ENCODE measurements around the gene NPHP1.
A peak's percentile ranks its signal among the peaks of the same experiment; 100 is the strongest.

Gene NPHP1

GRCh38 chr2:110182449-110182848 lies 22.4 kb downstream of the NPHP1 start:
- Histone ChIP-seq H4K8ac (ENCODE audit: low read depth, low read length) (no peak overlapping the region), H3K4me1 (ENCODE audit: control insufficient read depth, low read depth, low read length) (no peaks in the 10 kb centered on the region), H3K79me1 (ENCODE audit: low read length) (no peaks in the 10 kb centered on the region), H3K9ac (ENCODE audit: low read length) (no peak overlapping the region), H3K4ac (ENCODE audit: low read depth, low read length) (no peak overlapping the region), H2BK15ac (replicated peaks; ENCODE audit: low read depth) (no peak overlapping the region), H3K18ac (ENCODE audit: low read length) (no peak overlapping the region), H3K56ac (ENCODE audit: low read length) (no peak overlapping the region), H3K4me3 (ENCODE audit: low read length) (no peak overlapping the region), H4K5ac (ENCODE audit: low read length) (no peak overlapping the region), H3K79me2 (ENCODE audit: control insufficient read depth, insufficient read depth, low read length) (no peaks in the 10 kb centered on the region), H3K36me3 (ENCODE audit: control insufficient read depth, insufficient read depth, low read length) (no peaks in the 10 kb centered on the region), H2BK120ac (ENCODE audit: low read depth, low read length) (no peak overlapping the region), H2AK5ac (ENCODE audit: low read length) (no peak overlapping the region), H2BK5ac (ENCODE audit: low read length) (no peak overlapping the region), H3K4me2 (ENCODE audit: low read length) (no peak overlapping the region), H3K23ac (ENCODE audit: low read length) (no peak overlapping the region), H3K27ac (ENCODE audit: low read depth, low read length) (no peak overlapping the region), H3K27me3 (ENCODE audit: insufficient read depth, low read length, poor library complexity) (no peaks in the 10 kb centered on the region)
- no CpG with 5 or more reads among the region's 2 CpGs for WGBS (ENCODE audit: extremely low coverage, insufficient coverage, low lambda C conversion rate)
- DNase-seq: no peak

- Histone ChIP-seq H2AK5ac (ENCODE audit: low read length) (no peak overlapping the region), H3K4ac (ENCODE audit: low read depth, low read length) (no peak overlapping the region), H3K23ac (ENCODE audit: low read length) (no peak overlapping the region), H3K36me3 (ENCODE audit: control insufficient read depth, insufficient read depth, low read length) (no peaks in the 10 kb centered on the region), H4K8ac (ENCODE audit: low read depth, low read length) (no peak overlapping the region), H3K18ac (ENCODE audit: low read length) (no peak overlapping the region), H3K79me2 (ENCODE audit: control insufficient read depth, insufficient read depth, low read length) (no peaks in the 10 kb centered on the region), H4K5ac (ENCODE audit: low read length) (no peak overlapping the region), H3K9ac (ENCODE audit: low read length) (no peak overlapping the region), H3K27me3 (ENCODE audit: insufficient read depth, low read length, poor library complexity) (no peaks in the 10 kb centered on the region), H3K4me1 (ENCODE audit: control insufficient read depth, low read depth, low read length) (no peaks in the 10 kb centered on the region), H2BK15ac (replicated peaks; ENCODE audit: low read depth) (no peak overlapping the region), H3K4me3 (ENCODE audit: low read length) (no peak overlapping the region), H2BK5ac (ENCODE audit: low read length) (no peak overlapping the region), H3K79me1 (ENCODE audit: low read length) (no peaks in the 10 kb centered on the region), H3K4me2 (ENCODE audit: low read length) (no peak overlapping the region), H2BK120ac (ENCODE audit: low read depth, low read length) (no peak overlapping the region), H3K56ac (ENCODE audit: low read length) (no peak overlapping the region), H3K27ac (ENCODE audit: low read depth, low read length) (no peak overlapping the region)
- DNase-seq: no peak
Measured at GRCh38 chr2:110180036-110180435, 24.8 kb downstream of the NPHP1 start.

GRCh38 chr2:110173523-110173922 lies 31.3 kb downstream of the NPHP1 start:
- H2BK120ac ChIP-seq (ENCODE audit: low read depth, low read length): no peak overlapping the region
- WGBS (ENCODE audit: extremely low coverage, insufficient coverage, low lambda C conversion rate): no CpG with 5 or more reads among the region's 1 CpG
- H3K4me2 ChIP-seq (ENCODE audit: low read length): no peak overlapping the region
- H4K5ac ChIP-seq (ENCODE audit: low read length): no peak overlapping the region
- H3K9ac ChIP-seq (ENCODE audit: low read length): no peak overlapping the region
- H3K27ac ChIP-seq (ENCODE audit: low read depth, low read length): no peak overlapping the region
- no peak overlapping the region for H3K4ac ChIP-seq (ENCODE audit: low read depth, low read length)
- H2AK5ac ChIP-seq (ENCODE audit: low read length): no peak overlapping the region
- no peaks in the 10 kb centered on the region for H3K79me2 ChIP-seq (ENCODE audit: control insufficient read depth, insufficient read depth, low read length)
- H2BK15ac ChIP-seq (replicated peaks; ENCODE audit: low read depth): no peak overlapping the region
- H3K27me3 ChIP-seq (ENCODE audit: insufficient read depth, low read length, poor library complexity): no peaks in the 10 kb centered on the region
- no peak overlapping the region for H3K23ac ChIP-seq (ENCODE audit: low read length)
- no peak overlapping the region for H3K18ac ChIP-seq (ENCODE audit: low read length)
- H3K4me1 ChIP-seq (ENCODE audit: control insufficient read depth, low read depth, low read length): no peaks in the 10 kb centered on the region
- no peak for DNase-seq
- H3K36me3 ChIP-seq (ENCODE audit: control insufficient read depth, insufficient read depth, low read length): no peaks in the 10 kb centered on the region
- no peak overlapping the region for H4K8ac ChIP-seq (ENCODE audit: low read depth, low read length)
- H3K4me3 ChIP-seq (ENCODE audit: low read length): no peak overlapping the region
- no peak overlapping the region for H3K56ac ChIP-seq (ENCODE audit: low read length)
- H3K79me1 ChIP-seq (ENCODE audit: low read length): no peaks in the 10 kb centered on the region
- no peak overlapping the region for H2BK5ac ChIP-seq (ENCODE audit: low read length)

- no CpG with 5 or more reads among the region's 6 CpGs for WGBS (ENCODE audit: extremely low coverage, insufficient coverage, low lambda C conversion rate)
- no peak overlapping the region for H3K18ac ChIP-seq (ENCODE audit: low read length)
- H4K8ac ChIP-seq (ENCODE audit: low read depth, low read length): no peak overlapping the region
Measured at GRCh38 chr2:110172506-110172905, 32.3 kb downstream of the NPHP1 start.

GRCh38 chr2:110170102-110170501 lies 34.7 kb downstream of the NPHP1 start:
- H3K4me2 ChIP-seq (ENCODE audit: low read length): no peak overlapping the region
- H3K4ac ChIP-seq (ENCODE audit: low read depth, low read length): no peak overlapping the region
- no peak overlapping the region for H4K5ac ChIP-seq (ENCODE audit: low read length)
- H3K23ac ChIP-seq (ENCODE audit: low read length): no peak overlapping the region
- H3K79me2 ChIP-seq (ENCODE audit: control insufficient read depth, insufficient read depth, low read length): no peaks in the 10 kb centered on the region
- H3K36me3 ChIP-seq (ENCODE audit: control insufficient read depth, insufficient read depth, low read length): no peaks in the 10 kb centered on the region
- H3K4me1 ChIP-seq (ENCODE audit: control insufficient read depth, low read depth, low read length): no peaks in the 10 kb centered on the region
- no peak overlapping the region for H2BK5ac ChIP-seq (ENCODE audit: low read length)
- DNase-seq: no peak
- H2BK120ac ChIP-seq (ENCODE audit: low read depth, low read length): no peak overlapping the region
- no peak overlapping the region for H3K18ac ChIP-seq (ENCODE audit: low read length)
- H3K4me3 ChIP-seq (ENCODE audit: low read length): no peak overlapping the region
- H3K56ac ChIP-seq (ENCODE audit: low read length): no peak overlapping the region
- no peak overlapping the region for H3K27ac ChIP-seq (ENCODE audit: low read depth, low read length)
- H2AK5ac ChIP-seq (ENCODE audit: low read length): no peak overlapping the region
- no peaks in the 10 kb centered on the region for H3K79me1 ChIP-seq (ENCODE audit: low read length)
- no peak overlapping the region for H4K8ac ChIP-seq (ENCODE audit: low read depth, low read length)
- H2BK15ac ChIP-seq (replicated peaks; ENCODE audit: low read depth): no peak overlapping the region
- no peaks in the 10 kb centered on the region for H3K27me3 ChIP-seq (ENCODE audit: insufficient read depth, low read length, poor library complexity)
- H3K9ac ChIP-seq (ENCODE audit: low read length): no peak overlapping the region
- WGBS (ENCODE audit: extremely low coverage, insufficient coverage, low lambda C conversion rate): no CpG with 5 or more reads among the region's 3 CpGs

More at GRCh38 chr2:110172506-110172905, 32.3 kb downstream of the NPHP1 start:
- no peak overlapping the region for H2AK5ac ChIP-seq (ENCODE audit: low read length)
- H3K4me3 ChIP-seq (ENCODE audit: low read length): no peak overlapping the region
- no peak overlapping the region for H3K23ac ChIP-seq (ENCODE audit: low read length)
- H3K79me1 ChIP-seq (ENCODE audit: low read length): no peaks in the 10 kb centered on the region
- no peak overlapping the region for H4K5ac ChIP-seq (ENCODE audit: low read length)
- H2BK15ac ChIP-seq (replicated peaks; ENCODE audit: low read depth): no peak overlapping the region
- no peak overlapping the region for H2BK5ac ChIP-seq (ENCODE audit: low read length)
- no peak overlapping the region for H3K4ac ChIP-seq (ENCODE audit: low read depth, low read length)
- H3K56ac ChIP-seq (ENCODE audit: low read length): no peak overlapping the region
- H3K27ac ChIP-seq (ENCODE audit: low read depth, low read length): no peak overlapping the region
- DNase-seq: no peak
- no peaks in the 10 kb centered on the region for H3K27me3 ChIP-seq (ENCODE audit: insufficient read depth, low read length, poor library complexity)
- H3K4me1 ChIP-seq (ENCODE audit: control insufficient read depth, low read depth, low read length): no peaks in the 10 kb centered on the region
- no peak overlapping the region for H2BK120ac ChIP-seq (ENCODE audit: low read depth, low read length)
- H3K4me2 ChIP-seq (ENCODE audit: low read length): no peak overlapping the region
- no peak overlapping the region for H3K9ac ChIP-seq (ENCODE audit: low read length)
- no peaks in the 10 kb centered on the region for H3K36me3 ChIP-seq (ENCODE audit: control insufficient read depth, insufficient read depth, low read length)
- H3K79me2 ChIP-seq (ENCODE audit: control insufficient read depth, insufficient read depth, low read length): no peaks in the 10 kb centered on the region

GRCh38 chr2:110167326-110168000 lies 37.4 kb downstream of the NPHP1 start:
- Histone ChIP-seq H3K9ac (ENCODE audit: low read length) (no peak overlapping the region), H4K5ac (ENCODE audit: low read length) (no peak overlapping the region), H2BK120ac (ENCODE audit: low read depth, low read length) (no peak overlapping the region), H2AK5ac (ENCODE audit: low read length) (no peak overlapping the region), H3K56ac (ENCODE audit: low read length) (no peak overlapping the region), H2BK15ac (replicated peaks; ENCODE audit: low read depth) (no peak overlapping the region), H3K27me3 (ENCODE audit: insufficient read depth, low read length, poor library complexity) (no peaks in the 10 kb centered on the region), H3K23ac (ENCODE audit: low read length) (no peak overlapping the region), H3K79me2 (ENCODE audit: control insufficient read depth, insufficient read depth, low read length) (no peaks in the 10 kb centered on the region), H3K18ac (ENCODE audit: low read length) (no peak overlapping the region), H3K4me2 (ENCODE audit: low read length) (no peak overlapping the region), H3K4ac (ENCODE audit: low read depth, low read length) (no peak overlapping the region), H3K79me1 (ENCODE audit: low read length) (no peaks in the 10 kb centered on the region), H2BK5ac (ENCODE audit: low read length) (no peak overlapping the region), H3K36me3 (ENCODE audit: control insufficient read depth, insufficient read depth, low read length) (no peaks in the 10 kb centered on the region), H4K8ac (ENCODE audit: low read depth, low read length) (no peak overlapping the region), H3K27ac (ENCODE audit: low read depth, low read length) (no peak overlapping the region), H3K4me3 (ENCODE audit: low read length) (no peak overlapping the region), H3K4me1 (ENCODE audit: control insufficient read depth, low read depth, low read length) (no peaks in the 10 kb centered on the region)
- peak; percentile 58 for DNase-seq
- no CpG with 5 or more reads among the region's 5 CpGs for WGBS (ENCODE audit: extremely low coverage, insufficient coverage, low lambda C conversion rate)
